Loucy (cell line): ENCODE data around the gene IGDCC3.
A peak's percentile ranks its signal among the peaks of the same experiment; 100 is the strongest.

Experiments used
- H2AFZ ChIP-seq: fragments of 200-600 bp; sonication (generic); 2 replicates; pipeline ENCODE4 v1.6.0; 2016; ENCODE audit warnings: antibody characterized with exemption, mild to moderate bottlenecking, low read length, moderate library complexity
- H3F3A ChIP-seq: fragments of 200-600 bp; 2 replicates; pipeline ENCODE4 v1.6.0; 2016; ENCODE audit warnings: antibody characterized with exemption, low read depth, mild to moderate bottlenecking
- H3K27me3 ChIP-seq: fragments of 200-600 bp; sonication (generic); 2 replicates; pipeline ENCODE4 v1.6.1; 2014; ENCODE audit warnings: low read length, mild to moderate bottlenecking; ENCODE audit not compliant: insufficient read depth, poor library complexity, severe bottlenecking
- H3K36me3 ChIP-seq: fragments of 200-600 bp; sonication (generic); 2 replicates; pipeline ENCODE4 v1.6.1; 2016; ENCODE audit warnings: low read length; ENCODE audit not compliant: insufficient read depth
- H3K4me1 ChIP-seq: fragments of 200-600 bp; sonication (generic); 2 replicates; pipeline ENCODE4 v1.5.1; 2014; ENCODE audit warnings: low read length, mild to moderate bottlenecking; ENCODE audit not compliant: insufficient read depth, poor library complexity, severe bottlenecking
- H3K4me2 ChIP-seq: fragments of 200-600 bp; sonication (generic); 2 replicates; pipeline ENCODE4 v1.6.0; 2014; ENCODE audit warnings: antibody characterized with exemption, low read length, low read depth, mild to moderate bottlenecking; ENCODE audit not compliant: poor library complexity, severe bottlenecking
- H3K4me3 ChIP-seq: fragments of 200-600 bp; sonication (generic); 2 replicates; pipeline ENCODE4 v1.5.1; 2014; ENCODE audit warnings: low read length, mild to moderate bottlenecking, mixed read lengths; ENCODE audit not compliant: poor library complexity, severe bottlenecking
- H3K79me2 ChIP-seq: fragments of 200-600 bp; sonication (generic); 2 replicates; pipeline ENCODE4 v1.6.1; 2014; ENCODE audit warnings: low read length; ENCODE audit not compliant: insufficient read depth
- H3K9ac ChIP-seq: fragments of 200-600 bp; sonication (generic); 2 replicates; pipeline ENCODE4 v1.6.0; 2014; ENCODE audit warnings: mild to moderate bottlenecking, low read depth, low read length, moderate library complexity; ENCODE audit not compliant: poor library complexity, severe bottlenecking
- H3K9me2 ChIP-seq: fragments of 200-600 bp; sonication (generic); replicated peaks from 2 replicates; pipeline ENCODE4 v1.6.1; 2016; ENCODE audit warnings: low read depth, low read length, mixed read lengths
- H3K9me3 ChIP-seq: fragments of 200-600 bp; sonication (generic); 2 replicates; pipeline ENCODE4 v1.6.1; 2014; ENCODE audit warnings: mild to moderate bottlenecking, antibody characterized with exemption, low read length, low read depth; ENCODE audit not compliant: insufficient read depth
- H4K20me1 ChIP-seq: fragments of 200-600 bp; sonication (generic); 2 replicates; pipeline ENCODE4 v1.6.0; 2014; ENCODE audit warnings: antibody characterized with exemption, low read length, mild to moderate bottlenecking; ENCODE audit not compliant: insufficient read depth, poor library complexity, severe bottlenecking
- EZH2phosphoT487 ChIP-seq: fragments of 200-600 bp; IDR thresholded peaks from 2 replicates; pipeline ENCODE4 v1.6.1; 2018; ENCODE audit warnings: antibody characterized with exemption, mild to moderate bottlenecking, moderate library complexity, borderline replicate concordance
- TF ChIP-seq, protein P1 (sequence below): fragments of 200-600 bp; sonication (generic); conservative IDR thresholded peaks from 2 replicates; pipeline ENCODE4 v1.5.1; 2014; ENCODE audit warnings: mild to moderate bottlenecking, antibody characterized with exemption, low read length

The IGDCC3 gene

DNA sequence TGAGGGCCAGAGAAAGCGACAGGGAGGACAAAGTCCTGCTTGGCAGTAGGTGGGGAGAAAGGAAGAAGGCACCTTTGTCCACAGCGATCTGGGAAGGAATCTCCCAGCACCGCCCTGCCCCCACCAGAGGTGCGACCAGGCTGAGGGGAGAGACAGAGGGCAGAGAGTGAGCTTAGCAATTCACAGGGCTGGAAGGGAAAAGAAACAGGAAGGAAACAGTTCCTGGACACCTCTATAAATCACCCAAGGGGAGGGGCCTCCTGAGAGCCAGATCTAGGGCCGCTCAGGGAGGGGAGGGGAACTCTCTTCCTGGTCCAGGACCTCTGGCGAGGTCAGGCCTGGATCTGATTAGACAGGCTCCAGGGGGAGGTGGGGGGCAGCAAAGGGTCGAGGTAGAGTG is 37.9 kb downstream of the IGDCC3 start:
- Histone ChIP-seq H3K27me3 (no peaks in the 10 kb centered on the region), H3K4me2 (peak overlapping the region; percentile 45), H3K9me2 (no peaks in the 10 kb centered on the region), H3K9ac (no peak overlapping the region), H3K36me3 (no peaks in the 10 kb centered on the region), H3K79me2 (no peaks in the 10 kb centered on the region), H3K9me3 (no peaks in the 10 kb centered on the region), H3K4me1 (peaks cover 13% of the 10 kb centered on the region), H4K20me1 (no peaks in the 10 kb centered on the region), H3F3A (no peaks in the 10 kb centered on the region), H3K4me3 (no peak overlapping the region), H2AFZ (peak overlapping the region; percentile 18; the same call in 1 of the 2 replicates)
- no peak for TF ChIP-seq EZH2phosphoT487
- TF ChIP-seq, protein P1, sequence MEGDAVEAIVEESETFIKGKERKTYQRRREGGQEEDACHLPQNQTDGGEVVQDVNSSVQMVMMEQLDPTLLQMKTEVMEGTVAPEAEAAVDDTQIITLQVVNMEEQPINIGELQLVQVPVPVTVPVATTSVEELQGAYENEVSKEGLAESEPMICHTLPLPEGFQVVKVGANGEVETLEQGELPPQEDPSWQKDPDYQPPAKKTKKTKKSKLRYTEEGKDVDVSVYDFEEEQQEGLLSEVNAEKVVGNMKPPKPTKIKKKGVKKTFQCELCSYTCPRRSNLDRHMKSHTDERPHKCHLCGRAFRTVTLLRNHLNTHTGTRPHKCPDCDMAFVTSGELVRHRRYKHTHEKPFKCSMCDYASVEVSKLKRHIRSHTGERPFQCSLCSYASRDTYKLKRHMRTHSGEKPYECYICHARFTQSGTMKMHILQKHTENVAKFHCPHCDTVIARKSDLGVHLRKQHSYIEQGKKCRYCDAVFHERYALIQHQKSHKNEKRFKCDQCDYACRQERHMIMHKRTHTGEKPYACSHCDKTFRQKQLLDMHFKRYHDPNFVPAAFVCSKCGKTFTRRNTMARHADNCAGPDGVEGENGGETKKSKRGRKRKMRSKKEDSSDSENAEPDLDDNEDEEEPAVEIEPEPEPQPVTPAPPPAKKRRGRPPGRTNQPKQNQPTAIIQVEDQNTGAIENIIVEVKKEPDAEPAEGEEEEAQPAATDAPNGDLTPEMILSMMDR: no peak

DNA sequence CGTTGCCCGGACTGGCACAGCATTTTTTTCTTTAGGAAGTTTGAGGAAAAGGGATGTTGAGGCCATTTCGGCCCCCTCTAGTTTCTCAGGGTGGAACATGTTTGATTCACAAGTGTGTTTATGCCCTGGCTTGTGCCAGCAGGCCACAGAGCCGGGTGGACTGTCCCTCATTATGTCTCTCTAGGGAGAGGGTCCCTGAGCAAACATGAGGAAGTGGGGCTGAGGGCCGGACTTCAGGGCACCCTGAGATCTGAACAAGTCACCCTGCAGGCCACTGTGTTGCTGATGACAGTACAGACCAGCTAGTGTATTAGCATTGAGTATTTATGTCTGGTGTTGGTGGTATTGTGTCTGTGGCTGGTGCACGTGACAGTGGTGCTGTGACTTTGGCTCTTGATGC is 38.4 kb downstream of the IGDCC3 start:
- TF ChIP-seq EZH2phosphoT487: no peak
- TF ChIP-seq, protein P1: no peak
- H4K20me1 ChIP-seq: no peaks in the 10 kb centered on the region
- no peaks in the 10 kb centered on the region for H3K79me2 ChIP-seq

DNA sequence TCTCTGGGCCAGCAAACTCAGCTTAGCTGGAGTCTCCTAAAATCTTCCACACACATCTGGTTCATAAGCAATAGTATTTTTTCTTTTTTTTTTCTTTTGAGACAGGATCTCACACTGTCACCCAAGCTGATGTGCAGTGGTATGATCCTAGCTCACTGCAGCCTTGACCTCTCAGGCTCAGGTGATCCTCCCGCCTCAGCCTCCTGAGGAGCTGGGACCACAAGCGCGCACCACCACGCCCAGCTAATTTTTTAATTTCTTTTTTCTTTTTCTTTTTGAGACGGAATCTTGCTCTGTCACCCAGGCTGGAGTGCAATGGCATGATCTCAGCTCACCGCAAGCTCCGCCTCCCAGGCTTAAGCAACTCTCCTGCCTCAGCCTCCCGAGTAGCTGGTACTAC is 39.0 kb downstream of the IGDCC3 start:
- Histone ChIP-seq H3K4me1 (peaks cover 13% of the 10 kb centered on the region), H3K9me2 (no peaks in the 10 kb centered on the region)
- TF ChIP-seq EZH2phosphoT487: no peak
- TF ChIP-seq, protein P1: no peak

More for the DNA sequence above, 38.4 kb downstream of the IGDCC3 start:
- Histone ChIP-seq H2AFZ (peak overlapping the region; percentile 18; the same call in 1 of the 2 replicates), H3K9ac (no peak overlapping the region), H3F3A (no peaks in the 10 kb centered on the region), H3K4me2 (peak overlapping the region; percentile 45), H3K4me3 (no peak overlapping the region), H3K36me3 (no peaks in the 10 kb centered on the region), H3K4me1 (peaks cover 13% of the 10 kb centered on the region), H3K27me3 (no peaks in the 10 kb centered on the region), H3K9me2 (no peaks in the 10 kb centered on the region), H3K9me3 (no peaks in the 10 kb centered on the region)

More for the DNA sequence above, 39.0 kb downstream of the IGDCC3 start:
- Histone ChIP-seq H3K27me3 (no peaks in the 10 kb centered on the region), H4K20me1 (no peaks in the 10 kb centered on the region), H3K4me2 (no peak overlapping the region), H3K4me3 (no peak overlapping the region), H3K9me3 (no peaks in the 10 kb centered on the region), H3K9ac (no peak overlapping the region), H3F3A (no peaks in the 10 kb centered on the region), H3K79me2 (no peaks in the 10 kb centered on the region), H3K36me3 (no peaks in the 10 kb centered on the region), H2AFZ (no peak overlapping the region)
